GM19099 (cell line): ENCODE measurements around the gene SERGEF.

Experiments used
- POLR2A ChIP-seq: IDR thresholded peaks from 3 replicates; pipeline ENCODE4 v1.6.1; 2011; ENCODE audit warnings: low read depth; ENCODE audit not compliant: insufficient read length; ENCODE audit errors: extremely low read depth

Gene SERGEF

GRCh38 chr11:17764446-17765218 is 248.2 kb downstream of the SERGEF start:
- no peak for TF ChIP-seq POLR2A

- no peak for TF ChIP-seq POLR2A
Observed at GRCh38 chr11:17763703-17764102, 249.1 kb downstream of the SERGEF start.

GRCh38 chr11:17763244-17763643 is 249.6 kb downstream of the SERGEF start:
- TF ChIP-seq POLR2A, result no peak

GRCh38 chr11:17762309-17762974 is 250.4 kb downstream of the SERGEF start:
- TF ChIP-seq POLR2A, result no peak

GRCh38 chr11:17760102-17761029 is 252.5 kb downstream of the SERGEF start:
- no peak for TF ChIP-seq POLR2A

GRCh38 chr11:17755891-17756290 is 257.0 kb downstream of the SERGEF start:
- TF ChIP-seq POLR2A, result no peak

GRCh38 chr11:17753641-17754040 is 259.2 kb downstream of the SERGEF start:
- no peak for TF ChIP-seq POLR2A

- no peak for TF ChIP-seq POLR2A
Observed at GRCh38 chr11:17753153-17753552, 259.7 kb downstream of the SERGEF start.

GRCh38 chr11:17752144-17752543 is 260.7 kb downstream of the SERGEF start:
- no peak for TF ChIP-seq POLR2A

GRCh38 chr11:17751558-17751957 is 261.3 kb downstream of the SERGEF start:
- TF ChIP-seq POLR2A, result no peak

- TF ChIP-seq POLR2A, result no peak
Observed at GRCh38 chr11:17750801-17751165, 262.1 kb downstream of the SERGEF start.

- TF ChIP-seq POLR2A, result no peak
Observed at GRCh38 chr11:17750013-17750800, 262.6 kb downstream of the SERGEF start.

GRCh38 chr11:17748761-17749721 is 263.8 kb downstream of the SERGEF start:
- no peak for TF ChIP-seq POLR2A
